Vagina (tissue), 2 donors: ENCODE data around the gene MMP24OS. TPM values are rescaled to one million over a fixed set of nuclear protein-coding genes. Genes with fewer than 3 reads are reported as not detected.

Experiments used
- DNase-seq, 2 donors: peaks; one replicate each; pipeline ENCODE4 v3.0.0-alpha.2; 2017; ENCODE audit errors: extremely low spot score in 2 of 2
- H3K27ac ChIP-seq: fragments of 200-600 bp; sonication (generic); one replicate; pipeline ENCODE4 v1.5.1; 2019
- H3K27me3 ChIP-seq: fragments of 200-600 bp; sonication (generic); one replicate; pipeline ENCODE4 v1.5.1; 2019
- H3K36me3 ChIP-seq, 2 donors: fragments of 200-600 bp; sonication (generic); one replicate each; pipeline ENCODE4 v1.5.1; 2017 to 2019
- H3K4me1 ChIP-seq: fragments of 200-600 bp; sonication (generic); one replicate; pipeline ENCODE4 v1.5.1; 2019
- H3K4me3 ChIP-seq, 2 donors: fragments of 200-600 bp; sonication (generic); 1 replicate in 1 of 2; 2 replicates in 1 of 2; pipeline ENCODE4 v1.5.1; 2016 to 2019
- H3K9me3 ChIP-seq: fragments of 200-600 bp; sonication (generic); one replicate; pipeline ENCODE4 v1.5.1; 2019
- POLR2A ChIP-seq, 2 donors: fragments of 450-650 bp; IDR thresholded peaks; one replicate each; pipeline ENCODE4 v1.6.1; 2017; ENCODE audit warnings: antibody characterized with exemption in 2 of 2, mild to moderate bottlenecking in 2 of 2, moderate library complexity in 2 of 2
- POLR2AphosphoS5 ChIP-seq, 2 donors: sonication (generic); formaldehyde crosslinking; IDR thresholded peaks; one replicate each; pipeline ENCODE4 v1.9.0; 2017; ENCODE audit warnings: antibody characterized with exemption in 2 of 2, mild to moderate bottlenecking in 2 of 2, low read depth in 1 of 2; ENCODE audit not compliant: insufficient read depth in 1 of 2
- intact Hi-C: fragments of 100-400 bp; cut with DNase I; formaldehyde crosslinking; loops from one replicate; pipeline ENCODE4 v1.15.1; 2023
- total RNA-seq: library from RNA; depleted of rRNA; stranded (reverse); fragments of >200 nt; gene quantifications from one replicate; pipeline ENCODE4 v1.2.3, GENCODE V29; 2016
- TF ChIP-seq, protein P1 (sequence below), 3 experiments: fragments of 450-650 bp in 2 of 3; fragments of 200-600 bp in 1 of 3; sonication (generic) in 1 of 3; IDR thresholded peaks; one replicate each; pipeline ENCODE4 v1.5.1; 2017 to 2019; ENCODE audit warnings: antibody characterized with exemption in 3 of 3, mild to moderate bottlenecking in 2 of 3, moderate library complexity in 2 of 3

Gene MMP24OS
- total RNA-seq, 1 donor from 2014 or later = 36.8 TPM

- no peak for DNase-seq
- H3K4me3 ChIP-seq = no peak overlapping the region
- H3K4me1 ChIP-seq = peaks cover 13% of the 10 kb centered on the region
- H3K27ac ChIP-seq = no peak overlapping the region
- intact Hi-C loops = no loop called here
- H3K27me3 ChIP-seq = no peaks in the 10 kb centered on the region
- no peaks in the 10 kb centered on the region for H3K36me3 ChIP-seq
- H3K9me3 ChIP-seq = no peaks in the 10 kb centered on the region
- TF ChIP-seq POLR2AphosphoS5 (IDR thresholded peaks at IDR 0.05; ENCODE audit: insufficient read depth in 1 of 2, low read depth in 1 of 2) (no peak), POLR2A (IDR thresholded peaks at IDR 0.05) (no peak)
- TF ChIP-seq, protein P1, sequence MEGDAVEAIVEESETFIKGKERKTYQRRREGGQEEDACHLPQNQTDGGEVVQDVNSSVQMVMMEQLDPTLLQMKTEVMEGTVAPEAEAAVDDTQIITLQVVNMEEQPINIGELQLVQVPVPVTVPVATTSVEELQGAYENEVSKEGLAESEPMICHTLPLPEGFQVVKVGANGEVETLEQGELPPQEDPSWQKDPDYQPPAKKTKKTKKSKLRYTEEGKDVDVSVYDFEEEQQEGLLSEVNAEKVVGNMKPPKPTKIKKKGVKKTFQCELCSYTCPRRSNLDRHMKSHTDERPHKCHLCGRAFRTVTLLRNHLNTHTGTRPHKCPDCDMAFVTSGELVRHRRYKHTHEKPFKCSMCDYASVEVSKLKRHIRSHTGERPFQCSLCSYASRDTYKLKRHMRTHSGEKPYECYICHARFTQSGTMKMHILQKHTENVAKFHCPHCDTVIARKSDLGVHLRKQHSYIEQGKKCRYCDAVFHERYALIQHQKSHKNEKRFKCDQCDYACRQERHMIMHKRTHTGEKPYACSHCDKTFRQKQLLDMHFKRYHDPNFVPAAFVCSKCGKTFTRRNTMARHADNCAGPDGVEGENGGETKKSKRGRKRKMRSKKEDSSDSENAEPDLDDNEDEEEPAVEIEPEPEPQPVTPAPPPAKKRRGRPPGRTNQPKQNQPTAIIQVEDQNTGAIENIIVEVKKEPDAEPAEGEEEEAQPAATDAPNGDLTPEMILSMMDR (IDR thresholded peaks at IDR 0.05) = no peak
These were observed 21.9 kb upstream of the MMP24OS start for GRCh38 chr20:35299780-35300179.

DNA sequence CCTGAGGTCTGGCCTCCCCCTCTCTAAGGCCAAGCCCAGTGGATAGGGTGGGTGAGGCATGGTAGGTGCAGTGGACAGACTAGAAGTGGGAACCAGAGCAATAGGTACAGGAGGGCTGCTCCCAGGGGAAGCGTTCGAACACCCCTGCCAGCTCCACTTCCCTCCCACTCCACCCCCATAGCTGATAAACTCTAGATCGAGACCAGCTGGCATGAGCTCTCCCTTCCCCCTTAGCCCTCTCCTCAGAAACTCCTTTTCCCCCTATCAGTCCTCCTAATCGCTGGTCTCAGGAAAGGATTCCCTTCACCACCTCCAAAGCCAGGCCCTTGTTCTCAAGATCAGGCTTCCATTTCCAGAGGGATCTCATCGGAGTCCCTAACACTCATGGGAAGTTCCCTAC, 20.3 kb upstream of the MMP24OS start:
- TF ChIP-seq, protein P1 (IDR thresholded peaks at IDR 0.05) = no peak
- TF ChIP-seq POLR2A (IDR thresholded peaks at IDR 0.05) = no peak
- TF ChIP-seq POLR2AphosphoS5 (IDR thresholded peaks at IDR 0.05; ENCODE audit: insufficient read depth in 1 of 2, low read depth in 1 of 2) = no peak
- no peaks in the 10 kb centered on the region for H3K36me3 ChIP-seq
- no peaks in the 10 kb centered on the region for H3K27me3 ChIP-seq
- no peaks in the 10 kb centered on the region for H3K9me3 ChIP-seq
- intact Hi-C loops = no loop called here
- H3K4me1 ChIP-seq = no peaks in the 10 kb centered on the region
- H3K27ac ChIP-seq = no peak overlapping the region
- no peak for DNase-seq
- H3K4me3 ChIP-seq = no peak overlapping the region

DNA sequence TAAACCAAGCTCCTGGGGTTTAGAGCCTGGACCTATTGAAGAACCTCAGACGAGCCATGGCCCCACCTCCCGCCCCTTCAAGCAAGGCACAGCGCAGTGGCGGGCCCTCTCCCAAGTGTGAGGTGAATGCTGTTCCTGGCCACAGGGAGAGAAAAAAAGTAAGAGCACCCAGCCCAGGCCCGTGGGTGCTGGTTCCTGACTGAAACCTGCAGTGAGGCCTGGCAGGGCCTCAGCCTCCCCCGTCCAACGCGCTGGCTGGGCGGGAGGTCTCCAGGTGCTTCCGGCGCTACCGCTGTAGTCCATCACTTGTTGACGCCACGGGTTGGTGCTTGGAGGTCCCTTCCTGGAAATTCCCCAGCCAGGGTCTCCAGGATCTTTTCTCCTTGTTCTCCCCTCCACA, 19.8 kb upstream of the MMP24OS start:
- Histone ChIP-seq H3K4me1 (peaks cover 3% of the 10 kb centered on the region), H3K36me3 (no peaks in the 10 kb centered on the region), H3K27me3 (no peaks in the 10 kb centered on the region), H3K4me3 (no peak overlapping the region), H3K9me3 (no peaks in the 10 kb centered on the region), H3K27ac (no peak overlapping the region)
- intact Hi-C loops = no loop called here
- DNase-seq = no peak
- no peak for TF ChIP-seq POLR2A (IDR thresholded peaks at IDR 0.05)
- TF ChIP-seq, protein P1 (IDR thresholded peaks at IDR 0.05) = no peak
- TF ChIP-seq POLR2AphosphoS5 (IDR thresholded peaks at IDR 0.05; ENCODE audit: insufficient read depth in 1 of 2, low read depth in 1 of 2) = no peak

- no peak overlapping the region for H3K27ac ChIP-seq
- peaks cover 6% of the 10 kb centered on the region for H3K4me1 ChIP-seq
- H3K27me3 ChIP-seq = no peaks in the 10 kb centered on the region
- TF ChIP-seq, protein P1 (IDR thresholded peaks at IDR 0.05) = no peak
- TF ChIP-seq POLR2AphosphoS5 (IDR thresholded peaks at IDR 0.05; ENCODE audit: insufficient read depth in 1 of 2, low read depth in 1 of 2) (no peak), POLR2A (IDR thresholded peaks at IDR 0.05) (no peak)
- H3K36me3 ChIP-seq = no peaks in the 10 kb centered on the region
- no peak for DNase-seq
- intact Hi-C loops = no loop called here
- H3K9me3 ChIP-seq = no peaks in the 10 kb centered on the region
- H3K4me3 ChIP-seq = no peak overlapping the region
These were observed 19.2 kb upstream of the MMP24OS start for GRCh38 chr20:35297155-35297554.

DNA sequence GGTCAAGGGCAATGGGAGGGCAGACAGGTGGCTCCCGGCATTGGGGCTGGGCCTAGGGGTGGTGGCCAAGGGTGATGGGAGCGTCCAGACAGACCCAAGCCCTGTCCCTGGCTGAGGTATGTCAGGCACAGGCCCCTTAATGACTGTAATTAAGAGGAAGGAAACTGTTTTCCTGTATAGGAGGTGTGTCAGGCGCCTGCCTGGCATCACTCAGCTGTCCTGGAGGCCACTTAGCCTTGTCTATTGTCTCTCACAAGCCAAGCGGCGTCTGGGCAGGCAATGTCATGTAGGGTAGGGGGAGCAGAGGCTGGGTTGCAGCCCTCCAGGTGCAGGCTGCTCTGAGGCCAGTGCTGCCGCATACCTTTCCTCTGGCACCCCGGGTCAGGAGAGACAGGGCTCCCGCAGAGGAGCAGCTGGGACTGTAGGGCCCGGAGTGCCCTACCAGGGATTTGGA, 18.2 kb upstream of the MMP24OS start:
- intact Hi-C loops = no loop called here
- H3K36me3 ChIP-seq = no peaks in the 10 kb centered on the region
- no peaks in the 10 kb centered on the region for H3K27me3 ChIP-seq
- no peak overlapping the region for H3K4me3 ChIP-seq
- no peak for DNase-seq
- H3K4me1 ChIP-seq = peaks cover 6% of the 10 kb centered on the region
- H3K27ac ChIP-seq = no peak overlapping the region
- no peaks in the 10 kb centered on the region for H3K9me3 ChIP-seq
- TF ChIP-seq POLR2AphosphoS5 (IDR thresholded peaks at IDR 0.05; ENCODE audit: insufficient read depth in 1 of 2, low read depth in 1 of 2) (no peak), POLR2A (IDR thresholded peaks at IDR 0.05) (no peak)
- TF ChIP-seq, protein P1 (IDR thresholded peaks at IDR 0.05) = no peak
